Fibroblast of lung (primary cell): ENCODE measurements around the gene AIFM1.

Source experiments
- EZH2 ChIP-seq: IDR thresholded peaks from 2 replicates; pipeline ENCODE4 v1.5.1; 2012; ENCODE audit warnings: low read length, control low read depth, mild to moderate bottlenecking; ENCODE audit errors: missing control alignments
- TF ChIP-seq, protein P1 (sequence below), 2 donors: IDR thresholded peaks in 1 of 2; conservative IDR thresholded peaks in 1 of 2; 1 replicate in 1 of 2; 2 replicates in 1 of 2; pipeline ENCODE4 v1.5.1; 2011 to 2012; ENCODE audit warnings: low read length in 2 of 2, control low read depth in 1 of 2, inconsistent platforms in 1 of 2, low read depth in 1 of 2, mild to moderate bottlenecking in 1 of 2

DNA sequence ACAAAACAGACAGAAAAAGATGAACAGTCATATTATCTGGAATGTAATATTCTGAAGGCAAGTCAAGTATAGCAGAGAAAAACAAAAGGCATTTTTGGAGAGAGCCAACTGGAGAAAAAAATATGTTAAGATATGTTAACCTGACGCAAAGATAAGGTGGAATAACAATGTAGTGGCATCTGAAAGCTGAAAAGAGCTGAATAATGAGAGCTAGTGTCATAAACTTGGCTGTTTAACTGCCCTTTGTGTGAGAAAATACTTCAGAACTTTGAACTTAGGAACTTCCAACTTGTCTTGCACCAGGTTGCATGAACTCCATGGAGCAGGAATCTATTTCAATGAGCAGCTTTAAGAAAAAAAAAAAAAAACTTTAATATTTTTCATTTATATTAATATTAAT is 39.0 kb upstream of the AIFM1 start:
- TF ChIP-seq, protein P1, sequence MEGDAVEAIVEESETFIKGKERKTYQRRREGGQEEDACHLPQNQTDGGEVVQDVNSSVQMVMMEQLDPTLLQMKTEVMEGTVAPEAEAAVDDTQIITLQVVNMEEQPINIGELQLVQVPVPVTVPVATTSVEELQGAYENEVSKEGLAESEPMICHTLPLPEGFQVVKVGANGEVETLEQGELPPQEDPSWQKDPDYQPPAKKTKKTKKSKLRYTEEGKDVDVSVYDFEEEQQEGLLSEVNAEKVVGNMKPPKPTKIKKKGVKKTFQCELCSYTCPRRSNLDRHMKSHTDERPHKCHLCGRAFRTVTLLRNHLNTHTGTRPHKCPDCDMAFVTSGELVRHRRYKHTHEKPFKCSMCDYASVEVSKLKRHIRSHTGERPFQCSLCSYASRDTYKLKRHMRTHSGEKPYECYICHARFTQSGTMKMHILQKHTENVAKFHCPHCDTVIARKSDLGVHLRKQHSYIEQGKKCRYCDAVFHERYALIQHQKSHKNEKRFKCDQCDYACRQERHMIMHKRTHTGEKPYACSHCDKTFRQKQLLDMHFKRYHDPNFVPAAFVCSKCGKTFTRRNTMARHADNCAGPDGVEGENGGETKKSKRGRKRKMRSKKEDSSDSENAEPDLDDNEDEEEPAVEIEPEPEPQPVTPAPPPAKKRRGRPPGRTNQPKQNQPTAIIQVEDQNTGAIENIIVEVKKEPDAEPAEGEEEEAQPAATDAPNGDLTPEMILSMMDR (conservative IDR thresholded peaks at IDR 0.05 in 1 of 2, IDR thresholded peaks at IDR 0.05 in 1 of 2; ENCODE audit: low read depth in 1 of 2, low read length in 2 of 2): no peak
- no peak for TF ChIP-seq EZH2
